ENCODE measurements around the gene CCDC3. TPM values are rescaled to one million over a fixed set of nuclear protein-coding genes. Genes with fewer than 3 reads are reported as not detected.

CCDC3 gene
- total and polyA plus RNA-seq, 3 donors from 2014 or later = 30.6 to 35.5 (median 33.3) TPM

DNA sequence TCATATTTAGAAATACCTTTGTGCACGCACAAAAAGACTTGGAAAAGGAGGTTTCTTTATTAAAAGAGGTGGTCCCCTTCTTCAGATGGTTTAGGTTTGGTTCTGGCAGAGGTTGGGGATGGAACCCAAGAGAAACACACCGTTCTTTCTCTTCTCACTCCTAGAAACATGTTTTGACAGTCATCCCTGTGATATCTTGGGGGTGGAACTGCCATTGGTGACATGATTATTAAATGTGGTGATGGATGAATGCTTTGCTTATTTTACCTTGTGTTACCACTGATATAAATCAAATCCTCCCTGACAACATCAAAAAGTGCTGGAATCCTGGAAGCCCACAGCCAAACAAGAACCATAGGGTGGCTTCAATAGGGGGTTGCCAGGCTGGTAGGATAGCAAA, 146.5 kb downstream of the CCDC3 start:
- 80 to 81% methylated on average over 2 of the region's 2 CpGs for WGBS, 2 donors
- TF ChIP-seq, protein P1, sequence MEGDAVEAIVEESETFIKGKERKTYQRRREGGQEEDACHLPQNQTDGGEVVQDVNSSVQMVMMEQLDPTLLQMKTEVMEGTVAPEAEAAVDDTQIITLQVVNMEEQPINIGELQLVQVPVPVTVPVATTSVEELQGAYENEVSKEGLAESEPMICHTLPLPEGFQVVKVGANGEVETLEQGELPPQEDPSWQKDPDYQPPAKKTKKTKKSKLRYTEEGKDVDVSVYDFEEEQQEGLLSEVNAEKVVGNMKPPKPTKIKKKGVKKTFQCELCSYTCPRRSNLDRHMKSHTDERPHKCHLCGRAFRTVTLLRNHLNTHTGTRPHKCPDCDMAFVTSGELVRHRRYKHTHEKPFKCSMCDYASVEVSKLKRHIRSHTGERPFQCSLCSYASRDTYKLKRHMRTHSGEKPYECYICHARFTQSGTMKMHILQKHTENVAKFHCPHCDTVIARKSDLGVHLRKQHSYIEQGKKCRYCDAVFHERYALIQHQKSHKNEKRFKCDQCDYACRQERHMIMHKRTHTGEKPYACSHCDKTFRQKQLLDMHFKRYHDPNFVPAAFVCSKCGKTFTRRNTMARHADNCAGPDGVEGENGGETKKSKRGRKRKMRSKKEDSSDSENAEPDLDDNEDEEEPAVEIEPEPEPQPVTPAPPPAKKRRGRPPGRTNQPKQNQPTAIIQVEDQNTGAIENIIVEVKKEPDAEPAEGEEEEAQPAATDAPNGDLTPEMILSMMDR (IDR thresholded peaks at IDR 0.05) = no peak
- no peak for TF ChIP-seq POLR2A (IDR thresholded peaks at IDR 0.05)
- Histone ChIP-seq H3K36me3 (ENCODE audit: low read depth, missing control alignments) (no peaks in the 10 kb centered on the region), H3K4me1 (no peaks in the 10 kb centered on the region), H3K9me3 (no peaks in the 10 kb centered on the region), H3K27me3 (no peaks in the 10 kb centered on the region), H3K4me3 (no peak overlapping the region), H3K27ac (no peak overlapping the region)
- intact Hi-C loops (cut with DNase I; ENCODE audit: low total_unique reads) = no loop called here
- DNase-seq = no peak

DNA sequence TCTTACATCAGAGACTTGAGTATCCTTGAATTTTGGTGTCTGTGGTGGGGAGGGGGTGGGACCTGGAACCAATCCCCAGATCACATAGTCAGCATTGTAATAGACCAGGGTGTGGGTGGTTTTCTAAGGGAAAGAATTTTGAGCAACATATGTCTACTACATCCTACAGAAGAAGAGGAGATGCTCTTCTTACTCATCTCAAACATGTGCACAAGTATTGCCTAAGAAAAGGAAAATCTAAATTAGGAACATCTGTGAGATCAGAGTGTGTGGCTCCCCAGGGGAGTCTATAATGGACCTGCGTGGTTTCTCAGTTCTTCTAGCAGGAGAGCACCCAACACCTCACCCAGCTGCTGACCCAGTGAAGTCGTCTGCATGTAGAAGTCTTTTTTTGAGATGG, 148.8 kb downstream of the CCDC3 start:
- no peaks in the 10 kb centered on the region for H3K36me3 ChIP-seq (ENCODE audit: low read depth, missing control alignments)
- H3K4me1 ChIP-seq = peaks cover 5% of the 10 kb centered on the region
- intact Hi-C loops (cut with DNase I; ENCODE audit: low total_unique reads) = no loop called here
- no peak overlapping the region for H3K4me3 ChIP-seq
- H3K9me3 ChIP-seq = no peaks in the 10 kb centered on the region
- H3K27ac ChIP-seq = no peak overlapping the region
- H3K27me3 ChIP-seq = no peaks in the 10 kb centered on the region
- DNase-seq = no peak
- no peak for TF ChIP-seq POLR2A (IDR thresholded peaks at IDR 0.05)
- TF ChIP-seq, protein P1 (IDR thresholded peaks at IDR 0.05) = no peak
- WGBS, 2 donors = 87 to 88% methylated on average over 2 of the region's 2 CpGs

DNA sequence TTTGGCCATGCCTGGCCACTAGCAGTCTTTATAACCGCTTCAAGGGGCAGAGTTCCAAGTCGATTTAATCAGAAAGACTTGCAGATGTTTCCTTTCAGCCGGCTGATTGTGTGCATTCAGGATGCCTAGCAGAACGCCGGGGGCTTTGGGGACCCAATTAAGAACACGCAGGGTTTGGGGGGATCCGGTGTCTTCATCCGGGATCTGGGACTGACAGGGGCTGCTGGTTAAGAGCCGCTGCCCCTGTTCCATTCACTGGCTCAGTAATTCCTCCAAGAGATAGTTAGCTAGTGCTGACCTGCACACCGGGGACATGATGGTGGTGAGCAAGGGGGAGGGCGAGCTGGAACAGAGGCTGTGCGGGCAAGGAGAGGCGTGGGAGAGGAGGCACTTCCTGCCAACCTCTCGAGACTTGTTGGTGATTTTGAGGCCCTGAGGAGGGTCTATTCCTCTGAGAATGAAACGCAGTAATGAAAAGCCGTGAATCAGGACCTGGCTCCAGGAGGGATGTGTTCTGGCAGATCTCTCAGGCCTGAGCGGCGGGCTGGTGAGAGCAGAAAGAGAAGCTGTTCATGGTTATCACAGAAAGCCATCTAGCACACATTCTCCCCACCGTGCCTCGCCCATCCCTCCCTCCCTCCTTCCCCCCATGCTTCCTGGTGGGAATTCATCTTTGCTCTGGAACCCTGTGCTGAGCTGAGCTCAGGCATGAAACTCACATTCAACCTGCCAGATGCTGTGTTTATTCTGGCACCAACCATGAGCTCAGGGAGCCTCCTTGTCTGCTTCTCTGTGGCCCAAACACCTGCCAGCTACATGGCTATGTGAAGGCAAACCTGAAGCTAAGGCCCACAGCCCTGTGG, 152.0 kb downstream of the CCDC3 start:
- intact Hi-C loops (cut with DNase I; ENCODE audit: low total_unique reads) = no loop called here
- Histone ChIP-seq H3K4me3 (no peak overlapping the region), H3K27me3 (no peaks in the 10 kb centered on the region), H3K36me3 (ENCODE audit: low read depth, missing control alignments) (no peaks in the 10 kb centered on the region), H3K9me3 (no peaks in the 10 kb centered on the region), H3K4me1 (peaks cover 16% of the 10 kb centered on the region), H3K27ac (no peak overlapping the region)
- 40 to 54% methylated on average over 11 to 20 of the region's 20 CpGs for WGBS, 2 donors
- TF ChIP-seq POLR2A (IDR thresholded peaks at IDR 0.05) = no peak
- TF ChIP-seq, protein P1 (IDR thresholded peaks at IDR 0.05) = no peak
- DNase-seq = no peak

DNA sequence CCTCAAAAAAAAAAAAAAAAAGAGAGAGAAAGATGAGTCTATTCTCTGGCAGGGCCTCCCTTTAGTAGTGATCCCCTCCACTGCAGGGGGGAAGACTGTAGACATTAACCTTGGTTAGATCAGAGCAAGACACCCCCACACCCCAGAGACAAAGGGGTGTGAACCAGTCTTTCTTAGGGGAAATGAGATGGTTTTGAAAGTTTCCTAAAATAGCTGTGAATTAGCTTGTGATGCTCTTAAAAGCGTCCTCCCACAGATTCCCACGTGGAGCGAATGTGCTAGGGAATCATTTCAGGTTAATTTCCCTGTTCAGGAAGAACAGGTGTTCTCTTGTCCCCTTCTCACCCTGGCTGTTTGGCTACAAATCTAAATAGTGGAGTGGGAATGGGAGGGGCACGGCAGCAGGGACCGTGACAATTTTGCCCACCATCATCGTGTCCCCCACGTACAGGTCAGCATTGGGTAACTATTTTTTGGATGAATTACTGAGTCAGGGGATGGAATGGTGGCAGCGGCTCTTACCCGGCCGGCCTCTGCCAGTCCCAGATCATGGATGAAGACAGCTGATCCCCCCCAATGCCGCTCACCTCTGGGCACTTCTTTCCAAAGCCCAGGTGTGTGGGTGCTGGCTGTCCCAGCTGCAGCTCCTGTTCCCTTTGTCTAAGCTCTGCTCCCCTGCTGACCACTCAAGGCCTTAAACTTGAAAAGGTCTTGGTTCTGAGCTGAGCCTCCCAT, 152.9 kb downstream of the CCDC3 start:
- Histone ChIP-seq H3K4me3 (no peak overlapping the region), H3K36me3 (ENCODE audit: low read depth, missing control alignments) (no peaks in the 10 kb centered on the region), H3K9me3 (no peaks in the 10 kb centered on the region), H3K4me1 (peaks cover 17% of the 10 kb centered on the region), H3K27me3 (no peaks in the 10 kb centered on the region), H3K27ac (no peak overlapping the region)
- TF ChIP-seq POLR2A (IDR thresholded peaks at IDR 0.05) = no peak
- TF ChIP-seq, protein P1 (IDR thresholded peaks at IDR 0.05) = no peak
- DNase-seq = no peak
- intact Hi-C loops (cut with DNase I; ENCODE audit: low total_unique reads) = no loop called here
- WGBS, 2 donors = 80 to 83% methylated on average over 11 of the region's 11 CpGs
